MM.1S (cell line): ENCODE measurements around the gene SRGAP3.

ENCODE experiments used
- CTCF ChIP-seq: fragments of 300-600 bp; sonication (generic); IDR thresholded peaks from 2 replicates; pipeline ENCODE4 v1.5.1; 2016; ENCODE audit warnings: antibody characterized with exemption, low read length, mixed read lengths
- EZH2 ChIP-seq: fragments of 300-600 bp; sonication (generic); optimal IDR thresholded peaks from 2 replicates; pipeline ENCODE3; 2017; ENCODE audit warnings: low read depth, mild to moderate bottlenecking, antibody characterized with exemption, low read length, mixed read lengths
- EZH2phosphoT487 ChIP-seq: fragments of 300-600 bp; sonication (generic); IDR thresholded peaks from 2 replicates; pipeline ENCODE4 v1.6.1; 2018; ENCODE audit warnings: antibody characterized with exemption, low read length

- TF ChIP-seq CTCF (no peak), EZH2 (no peak), EZH2phosphoT487 (no peak)
Measured at GRCh38 chr3:8937064-8938020, 312.1 kb downstream of the SRGAP3 start.
